HG03039 (cell line): ENCODE measurements around the gene CFAP74.

Source experiments
- ATAC-seq: cut with Tn5 transposase; IDR thresholded peaks from one replicate; pipeline ENCODE4 v1.9.1; 2021; ENCODE audit warnings: mild to moderate bottlenecking, moderate library complexity; ENCODE audit not compliant: unreplicated experiment

CFAP74 gene

DNA sequence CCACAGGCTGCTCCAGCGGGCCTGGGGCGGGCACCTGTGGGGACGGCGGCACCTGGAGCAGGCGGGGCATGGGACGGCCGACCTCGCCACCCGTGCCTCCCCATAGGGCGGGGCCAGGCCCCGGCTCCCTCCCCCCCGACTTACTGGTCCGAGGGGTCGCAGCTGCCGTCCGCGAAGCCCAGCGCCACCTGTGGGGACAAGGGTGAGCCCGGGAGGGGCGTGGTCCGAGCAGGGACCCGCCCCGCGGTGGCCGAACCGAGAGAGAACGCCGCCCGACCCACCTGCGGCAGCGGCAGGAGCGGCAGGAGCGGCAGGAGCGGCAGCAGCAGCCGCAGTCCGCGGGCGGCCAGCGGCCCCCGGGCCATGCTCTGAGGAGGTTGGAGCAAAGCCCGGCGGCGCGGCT is 84.7 kb downstream of the CFAP74 start, which contains the start of gene TMEM52:
TMEM52 (minus strand) TSS at position 379 of the 403 bp plus-strand sequence; CDS start at position 365, 14 bp downstream.
- peak; percentile 16 for ATAC-seq

DNA sequence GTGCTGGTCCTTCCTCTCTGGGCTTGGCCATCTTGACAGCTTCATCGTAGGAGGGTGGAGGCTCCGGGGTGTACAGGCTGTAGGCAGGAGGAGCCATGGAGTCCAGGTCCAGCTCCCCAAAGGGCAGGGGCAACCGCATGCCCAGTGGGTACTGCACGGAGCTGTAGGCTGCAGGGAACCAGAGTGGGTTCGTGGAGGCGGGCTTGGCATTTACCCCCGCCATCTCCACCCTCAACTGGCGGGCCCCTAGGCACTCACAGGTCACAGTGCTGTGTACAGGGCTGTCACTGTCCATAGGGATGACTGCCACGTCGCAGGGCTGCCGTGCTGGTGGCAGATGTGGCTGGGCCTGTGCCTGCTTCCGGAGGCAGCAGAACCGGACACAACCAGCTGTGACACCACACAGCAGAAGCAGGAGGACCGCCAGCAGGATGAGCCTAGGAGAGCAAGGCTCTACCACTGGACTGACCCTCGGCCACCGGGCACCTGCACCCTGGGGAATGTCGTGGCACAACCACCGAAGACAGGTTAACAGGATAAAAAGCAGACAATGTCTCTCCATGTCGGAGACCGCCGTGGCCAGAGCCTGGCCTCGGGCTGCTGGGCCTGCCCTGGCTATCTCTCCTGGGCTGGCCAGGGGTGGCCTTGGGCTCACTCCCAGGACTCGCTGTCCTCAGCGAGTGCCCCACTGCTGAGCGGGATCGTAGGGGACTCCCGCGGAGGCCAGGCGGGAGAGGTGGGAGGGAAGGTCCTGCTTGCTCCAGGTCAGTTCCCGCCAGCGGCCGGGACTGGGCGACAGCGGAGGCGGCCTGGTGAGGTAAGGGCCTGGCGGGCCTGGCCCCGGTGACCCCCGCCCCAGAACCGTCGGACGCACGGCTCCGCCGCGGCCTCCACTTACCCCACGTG is 85.3 kb downstream of the CFAP74 start:
- no peak for ATAC-seq

DNA sequence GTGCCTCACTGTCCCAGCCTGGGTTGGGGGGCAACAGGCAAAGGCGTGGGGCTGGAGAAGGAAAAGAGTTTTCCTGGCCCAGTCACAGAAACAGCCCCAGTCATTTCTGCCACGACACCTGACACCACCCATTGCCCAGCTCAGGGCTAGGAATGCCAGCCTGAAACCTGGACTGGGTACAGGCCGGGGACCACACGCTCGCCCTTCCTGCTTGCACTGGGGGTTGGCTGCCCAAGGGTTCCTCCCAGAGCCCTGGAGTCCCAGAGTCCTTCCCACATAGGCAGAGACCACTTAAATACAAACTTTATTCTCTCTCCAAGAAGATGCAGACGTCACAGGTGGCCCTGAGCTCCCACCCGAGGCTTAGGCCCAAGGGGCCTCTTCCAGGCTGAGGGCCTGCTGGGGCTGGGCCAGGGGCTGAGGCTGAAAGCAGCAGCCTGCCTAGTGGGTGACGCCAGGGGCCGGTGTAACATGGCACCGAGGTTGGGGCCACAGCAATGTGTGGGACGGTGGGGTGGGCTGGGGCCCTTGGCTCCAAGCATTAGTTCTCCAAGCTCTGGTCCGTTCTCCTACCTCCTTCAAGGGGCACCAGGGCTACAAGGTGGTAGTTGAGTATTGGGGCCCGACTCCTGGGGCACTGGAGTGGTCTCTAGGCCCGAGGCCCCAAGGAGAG is 86.1 kb downstream of the CFAP74 start:
- ATAC-seq: no peak

DNA sequence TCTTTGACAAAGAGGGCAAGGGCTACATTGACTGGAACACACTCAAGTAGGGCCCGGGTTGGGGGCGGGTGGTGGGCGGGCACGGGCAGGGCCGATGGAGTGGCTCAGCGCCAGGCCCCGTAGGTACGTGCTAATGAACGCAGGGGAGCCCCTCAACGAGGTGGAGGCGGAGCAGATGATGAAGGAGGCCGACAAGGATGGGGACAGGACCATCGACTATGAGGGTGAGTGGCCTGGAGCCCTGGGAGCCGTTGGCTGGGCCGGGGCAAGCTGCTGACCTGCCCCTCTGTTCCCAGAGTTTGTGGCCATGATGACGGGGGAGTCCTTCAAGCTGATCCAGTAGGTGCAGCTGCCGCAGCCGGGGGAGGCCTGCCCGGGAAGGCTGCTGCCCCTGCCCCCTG is 86.7 kb downstream of the CFAP74 start:
- ATAC-seq: no peak

DNA sequence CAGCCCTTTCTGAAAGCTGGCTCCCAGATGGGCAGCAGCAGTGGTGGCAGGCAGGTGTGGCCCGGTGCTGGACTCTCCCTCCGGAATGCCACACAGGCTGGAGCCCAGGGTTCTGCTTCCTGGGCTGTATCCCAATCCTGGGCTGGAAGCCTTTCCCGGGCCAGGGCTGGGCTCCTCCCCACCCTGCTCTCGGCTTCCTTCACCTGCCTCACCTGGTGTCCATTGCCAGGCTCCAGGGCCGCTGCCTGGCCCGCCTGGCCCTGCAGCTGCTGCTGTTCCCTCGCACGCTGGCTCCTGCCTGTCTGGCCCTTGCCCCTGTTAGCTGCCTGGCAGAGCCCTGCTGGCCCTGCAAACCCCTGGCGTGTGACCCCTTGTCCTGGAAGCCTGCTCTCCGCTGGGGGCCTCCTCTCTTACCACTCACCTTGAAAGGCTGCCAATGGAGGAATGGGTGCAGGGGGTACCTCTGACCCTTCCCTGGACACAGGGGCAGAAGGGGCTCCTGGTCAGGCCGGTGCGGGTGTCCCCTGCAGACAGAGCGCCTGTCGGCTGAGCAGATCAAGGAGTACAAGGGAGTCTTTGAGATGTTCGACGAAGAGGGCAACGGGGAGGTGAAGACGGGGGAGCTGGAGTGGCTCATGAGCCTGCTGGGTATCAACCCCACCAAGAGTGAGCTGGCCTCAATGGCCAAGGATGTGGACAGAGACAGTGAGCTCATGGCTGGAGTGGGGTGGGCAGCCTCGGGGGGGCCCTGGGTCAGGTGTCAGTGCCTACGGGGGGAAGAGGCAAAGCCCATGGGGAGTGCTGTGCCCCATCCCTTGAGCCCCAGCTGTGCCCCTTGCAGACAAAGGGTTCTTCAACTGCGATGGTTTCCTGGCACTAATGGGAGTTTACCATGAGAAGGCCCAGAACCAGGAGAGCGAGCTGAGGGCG is 87.4 kb downstream of the CFAP74 start:
- ATAC-seq: no peak

DNA sequence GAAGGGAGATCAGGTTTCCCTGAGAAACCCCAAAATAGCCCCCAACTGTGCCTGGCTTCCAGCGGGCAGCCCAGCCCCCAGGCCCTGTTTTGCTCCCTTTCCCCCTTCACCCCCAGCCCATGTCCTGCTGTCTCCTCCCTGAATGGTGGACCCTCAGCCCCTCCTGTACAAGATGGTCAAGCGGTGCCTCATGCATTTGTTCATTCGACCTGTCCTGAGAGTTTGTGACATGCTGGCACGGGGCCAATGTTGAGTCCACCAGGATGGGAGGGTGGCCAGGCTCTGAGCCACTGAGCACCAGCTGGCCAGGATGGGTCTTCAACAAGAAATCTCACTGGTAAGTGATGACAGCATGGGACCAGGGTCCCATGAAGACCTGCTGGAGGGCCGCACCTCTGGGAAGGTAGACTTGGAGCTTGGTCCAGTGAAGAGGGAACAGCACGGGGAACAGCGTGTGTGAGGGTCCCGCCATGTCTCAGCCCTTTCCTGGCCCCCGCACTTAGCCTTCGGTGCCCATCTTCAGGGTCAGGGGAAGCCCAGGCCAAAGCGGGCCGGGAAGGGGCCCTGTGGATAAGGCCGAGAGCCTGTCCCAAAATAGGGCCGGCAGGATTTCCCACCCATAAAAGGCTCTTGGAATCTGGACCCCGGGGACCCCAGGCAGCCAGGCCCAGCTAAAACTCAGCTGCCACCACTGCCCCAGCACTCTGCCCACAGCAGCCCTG is 88.5 kb downstream of the CFAP74 start, which contains the start of gene CALML6:
CALML6 (plus strand) TSS at position 290 of the 722 bp plus-strand sequence; CDS start at position 311, 21 bp downstream.
- no peak for ATAC-seq

DNA sequence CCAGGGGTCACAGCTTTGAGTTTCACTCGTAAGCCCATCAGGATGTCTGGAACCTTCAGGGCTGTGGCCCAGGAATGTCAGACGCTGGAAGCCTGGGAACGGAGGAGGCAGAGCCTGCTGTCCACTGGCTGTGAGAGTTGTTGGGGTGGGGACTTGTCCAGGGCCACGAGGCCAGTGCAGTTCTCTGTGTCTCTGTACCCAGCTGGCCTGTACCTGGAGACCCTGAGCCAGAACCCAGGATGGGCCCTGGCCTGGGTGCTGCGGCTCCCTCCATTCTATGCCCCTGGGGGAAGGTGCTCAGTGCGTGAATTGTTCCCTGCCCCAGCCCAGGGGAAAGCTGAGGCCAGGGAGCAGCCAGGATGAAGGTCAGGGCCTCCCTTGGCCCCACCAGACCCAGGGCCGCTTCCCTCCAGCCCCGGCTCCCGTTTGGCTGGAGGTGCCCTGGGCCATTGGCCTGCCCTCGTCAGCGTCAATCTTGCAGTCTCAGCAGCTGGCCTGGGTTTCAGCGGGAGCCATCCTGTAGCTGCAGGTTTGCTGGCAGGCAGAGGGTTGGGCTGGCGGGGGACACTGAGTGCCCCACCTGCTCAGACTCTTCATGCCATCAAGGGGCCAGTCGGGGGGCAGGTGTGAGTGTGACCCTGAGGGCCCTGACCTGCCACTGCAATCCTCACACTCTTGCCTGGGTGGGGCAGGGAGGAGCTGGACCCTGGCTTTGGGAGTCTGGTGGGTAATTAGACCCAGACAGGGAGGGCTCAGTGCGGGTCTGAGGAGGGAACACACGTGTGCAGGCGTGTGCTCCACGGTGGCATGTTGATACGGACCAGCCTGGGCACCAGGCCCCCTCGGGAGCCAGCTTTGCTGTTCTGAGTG is 89.2 kb downstream of the CFAP74 start:
- no peak for ATAC-seq

DNA sequence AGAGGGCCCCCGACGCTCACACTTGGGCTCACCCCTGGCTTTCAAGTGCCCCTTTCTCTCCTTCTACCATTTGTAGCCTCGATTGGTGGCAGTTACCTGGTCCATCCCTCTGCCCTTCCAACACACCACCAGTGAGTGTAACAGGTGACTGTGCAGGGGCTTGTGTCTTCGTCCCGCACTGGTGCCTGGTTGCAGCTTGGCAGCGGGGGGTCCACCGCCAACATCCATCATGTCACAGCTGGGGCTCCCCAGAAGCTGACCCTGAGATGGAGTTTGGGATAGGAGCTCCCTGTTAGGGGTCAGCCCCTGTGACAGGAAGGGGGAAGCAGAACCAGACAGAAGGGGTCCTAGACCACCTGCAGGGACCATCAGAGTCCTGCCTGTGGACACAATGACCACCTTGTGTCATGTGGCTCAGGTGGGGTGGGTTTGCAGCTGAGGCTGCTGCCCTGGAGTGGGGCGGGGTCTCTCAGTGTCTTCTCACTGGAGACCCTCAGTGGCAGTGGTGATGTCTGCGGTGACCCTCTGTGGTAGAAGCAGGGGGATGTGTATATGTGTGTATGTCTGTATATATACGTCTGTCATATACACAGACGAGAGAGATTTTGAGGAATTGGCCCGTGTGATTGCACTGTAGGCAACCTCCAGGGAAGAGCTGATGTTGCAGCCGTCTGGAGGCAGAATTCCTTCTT is 92.1 kb downstream of the CFAP74 start:
- ATAC-seq: no peak

DNA sequence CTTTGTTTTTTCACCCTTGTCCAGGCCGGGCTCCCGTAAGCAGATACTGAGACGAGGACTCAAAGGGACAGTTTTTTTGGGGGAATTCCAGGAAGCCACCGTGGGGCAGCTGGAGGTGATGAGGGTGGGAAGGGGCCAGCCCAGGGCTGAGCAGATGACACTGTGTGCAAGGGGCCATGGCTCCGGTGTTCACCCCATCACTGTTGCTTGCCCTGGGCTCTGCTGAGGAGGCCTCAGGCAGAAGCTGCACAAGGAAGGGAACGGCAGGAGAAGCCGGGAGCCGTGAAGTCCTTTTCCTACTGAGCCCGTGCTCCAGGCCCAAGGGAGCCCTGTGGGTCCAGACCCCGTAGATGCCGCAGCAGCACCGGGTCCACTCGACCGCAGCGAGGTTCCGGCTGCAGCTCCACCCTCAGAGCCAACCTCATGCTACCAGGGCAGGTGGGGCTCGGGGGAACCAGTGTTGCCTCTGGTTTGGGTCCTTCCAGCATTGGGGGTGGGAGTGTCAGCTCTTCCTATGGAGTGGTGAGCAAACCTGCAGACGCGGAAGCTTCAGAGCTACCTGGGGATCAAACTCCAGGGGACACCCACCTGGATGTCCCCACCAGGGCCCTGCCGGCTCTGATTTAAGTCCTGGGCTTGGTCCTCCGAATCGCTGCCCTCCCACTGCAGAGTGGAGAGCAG is 92.8 kb downstream of the CFAP74 start:
- no peak for ATAC-seq

DNA sequence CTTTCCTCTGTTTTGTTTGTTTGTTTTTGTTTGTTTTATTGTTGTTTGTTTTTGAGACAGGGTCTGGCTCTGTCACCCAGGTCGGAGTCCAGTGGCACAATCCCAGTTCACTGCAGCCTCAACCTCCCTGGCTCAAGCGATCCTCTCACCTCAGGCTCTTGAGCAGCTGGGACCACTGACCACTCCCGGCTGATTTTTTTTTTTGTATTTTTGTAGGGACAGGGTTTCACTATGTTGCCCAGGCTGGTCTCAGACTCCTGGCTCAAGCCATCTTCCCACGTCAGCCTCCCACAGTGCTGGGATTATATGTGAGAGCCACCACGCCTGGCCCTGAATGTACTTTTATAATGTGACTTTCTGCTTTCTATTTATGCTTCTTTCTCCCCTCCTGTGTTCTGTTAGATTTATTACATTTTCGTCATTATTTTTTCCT is 93.5 kb downstream of the CFAP74 start:
- no peak for ATAC-seq

DNA sequence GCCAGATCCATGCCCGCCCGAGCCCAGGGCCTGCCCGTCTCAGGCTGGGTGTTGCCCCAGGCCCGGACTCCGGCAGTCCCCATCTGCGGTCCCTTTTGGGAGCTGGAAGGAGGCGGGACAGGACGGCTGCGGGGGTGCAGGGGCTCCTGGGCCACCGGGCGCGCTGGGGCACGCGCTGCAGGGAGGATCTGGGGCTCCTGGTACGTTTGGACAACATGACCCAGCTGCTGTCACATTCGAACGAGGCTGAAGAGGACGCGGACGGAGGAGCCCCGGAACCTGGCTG is 95.1 kb downstream of the CFAP74 start:
- ATAC-seq: peak; percentile 8

DNA sequence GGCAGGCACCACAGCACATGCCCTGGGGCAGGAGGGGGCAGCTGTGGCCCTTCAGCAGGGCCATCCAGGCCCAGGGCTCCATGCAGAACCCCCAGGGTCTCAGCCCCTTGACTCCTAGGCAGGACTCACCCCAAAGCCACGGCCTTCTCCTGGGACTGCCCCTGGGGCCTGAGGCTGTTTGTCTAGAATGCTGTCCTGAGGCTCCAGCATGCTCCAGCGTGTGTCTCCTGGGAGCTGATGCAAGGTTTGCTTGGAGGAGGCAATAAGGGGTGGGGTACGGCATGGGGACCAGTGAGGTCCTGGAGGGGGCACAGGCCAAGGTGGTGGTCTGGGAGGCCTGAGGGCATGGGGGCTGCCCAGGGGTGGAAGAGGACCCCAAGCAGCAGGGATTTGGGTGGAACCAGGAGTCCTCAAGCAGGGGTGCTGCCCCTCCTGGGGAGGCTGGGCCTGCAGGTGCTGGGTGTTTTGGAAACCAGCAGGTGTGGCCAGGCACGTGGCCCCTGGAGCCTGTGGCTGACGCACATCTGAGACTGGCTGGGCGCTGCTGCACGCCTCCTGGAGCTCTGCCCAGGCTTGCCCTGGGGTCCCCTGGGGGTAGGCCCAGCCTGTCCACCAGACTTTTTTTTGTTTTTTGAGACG is 96.4 kb downstream of the CFAP74 start:
- no peak for ATAC-seq

DNA sequence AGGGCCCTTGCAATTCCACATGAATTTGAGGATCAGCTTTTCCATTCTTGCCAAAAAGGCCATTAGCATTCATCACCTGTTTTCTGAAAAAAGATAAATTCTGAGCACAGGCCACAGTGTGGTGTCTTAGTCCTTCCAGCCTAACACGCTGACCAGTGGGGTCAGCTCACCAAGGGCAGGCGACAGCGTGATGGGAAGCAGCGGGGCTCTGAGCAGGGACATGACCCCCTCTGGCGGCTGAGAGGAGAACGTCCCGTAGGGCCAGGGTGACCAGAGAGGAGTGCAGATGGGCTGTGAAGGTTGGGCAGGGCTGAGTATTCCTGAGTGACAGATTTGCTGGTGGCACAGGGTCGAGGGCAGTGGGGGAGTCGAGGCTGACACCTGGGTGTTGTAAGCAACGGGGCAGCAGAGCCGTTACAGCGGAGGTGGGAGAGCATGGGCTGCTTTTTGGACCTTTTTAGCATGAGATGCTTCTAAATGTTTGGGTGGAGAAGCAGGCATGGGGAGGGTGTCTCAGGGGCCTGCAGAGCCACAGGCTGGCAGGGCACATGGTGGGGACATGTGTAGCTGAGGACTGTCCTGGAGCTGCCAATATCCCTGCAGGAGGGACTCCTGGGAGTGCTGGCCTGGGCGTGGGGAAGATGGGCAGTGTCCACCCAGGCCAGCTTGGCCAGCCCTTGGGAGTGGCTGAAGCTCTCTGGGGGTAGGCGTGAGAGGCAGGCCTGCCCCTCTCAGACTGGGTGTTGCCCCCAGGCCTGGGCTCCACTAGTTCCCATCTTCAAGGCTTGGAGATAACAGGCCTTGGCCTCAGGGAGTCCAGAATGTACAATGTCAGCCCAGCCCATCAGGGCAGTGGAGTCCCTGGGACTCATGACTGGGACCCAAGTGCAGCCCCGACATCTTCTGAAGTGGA is 97.1 kb downstream of the CFAP74 start:
- ATAC-seq: no peak

DNA sequence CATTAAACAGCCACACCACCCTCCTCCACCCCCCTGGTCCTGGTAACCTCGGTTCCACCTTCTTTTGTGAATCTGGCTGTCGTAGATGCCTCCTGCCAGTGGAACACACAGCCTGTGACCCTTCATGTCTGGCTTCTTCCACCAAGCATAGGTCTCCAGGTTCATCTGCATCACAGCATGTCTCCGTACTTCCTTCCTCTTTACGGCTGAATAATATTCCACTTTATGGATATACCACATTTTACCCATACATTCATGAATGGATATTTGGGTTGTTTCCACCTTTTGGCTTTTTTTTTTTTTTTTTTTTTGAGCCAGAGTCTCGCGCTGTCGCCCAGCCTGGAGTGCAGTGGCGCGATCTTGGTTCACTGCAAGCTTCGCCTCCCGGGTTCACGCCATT is 100.4 kb downstream of the CFAP74 start:
- no peak for ATAC-seq

DNA sequence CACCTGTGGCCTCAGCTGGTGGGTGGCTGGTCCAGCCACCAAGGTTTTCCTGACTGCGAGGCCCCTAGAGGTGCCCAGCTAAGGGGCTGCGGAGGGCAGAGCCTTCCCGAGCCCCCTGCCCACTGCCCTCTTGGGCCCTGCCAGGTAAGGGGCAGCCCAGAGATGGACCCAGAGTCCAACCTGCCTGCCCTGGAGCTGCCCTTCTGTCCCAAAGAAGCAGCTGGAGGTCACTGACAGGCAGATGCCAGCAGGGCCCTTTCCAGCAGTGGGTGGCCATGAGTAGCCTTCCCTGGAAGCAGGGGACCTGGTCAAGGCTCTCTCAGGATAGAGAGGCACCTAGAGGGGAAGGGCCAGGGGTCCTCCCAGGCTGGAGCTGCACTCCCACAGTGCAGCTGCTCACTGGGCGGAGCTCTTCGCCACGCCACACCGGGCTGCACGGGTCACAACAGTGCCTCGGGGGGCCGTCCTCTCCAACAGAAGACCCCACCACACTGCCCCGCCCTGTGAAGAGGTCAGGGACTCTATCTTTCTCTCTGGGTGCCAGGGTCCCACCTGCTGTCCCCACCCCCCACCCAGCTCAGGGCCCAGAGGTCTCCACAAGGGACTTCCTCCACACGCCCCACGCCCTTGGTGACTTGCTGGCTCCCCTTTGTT is 101.8 kb downstream of the CFAP74 start:
- ATAC-seq: no peak

DNA sequence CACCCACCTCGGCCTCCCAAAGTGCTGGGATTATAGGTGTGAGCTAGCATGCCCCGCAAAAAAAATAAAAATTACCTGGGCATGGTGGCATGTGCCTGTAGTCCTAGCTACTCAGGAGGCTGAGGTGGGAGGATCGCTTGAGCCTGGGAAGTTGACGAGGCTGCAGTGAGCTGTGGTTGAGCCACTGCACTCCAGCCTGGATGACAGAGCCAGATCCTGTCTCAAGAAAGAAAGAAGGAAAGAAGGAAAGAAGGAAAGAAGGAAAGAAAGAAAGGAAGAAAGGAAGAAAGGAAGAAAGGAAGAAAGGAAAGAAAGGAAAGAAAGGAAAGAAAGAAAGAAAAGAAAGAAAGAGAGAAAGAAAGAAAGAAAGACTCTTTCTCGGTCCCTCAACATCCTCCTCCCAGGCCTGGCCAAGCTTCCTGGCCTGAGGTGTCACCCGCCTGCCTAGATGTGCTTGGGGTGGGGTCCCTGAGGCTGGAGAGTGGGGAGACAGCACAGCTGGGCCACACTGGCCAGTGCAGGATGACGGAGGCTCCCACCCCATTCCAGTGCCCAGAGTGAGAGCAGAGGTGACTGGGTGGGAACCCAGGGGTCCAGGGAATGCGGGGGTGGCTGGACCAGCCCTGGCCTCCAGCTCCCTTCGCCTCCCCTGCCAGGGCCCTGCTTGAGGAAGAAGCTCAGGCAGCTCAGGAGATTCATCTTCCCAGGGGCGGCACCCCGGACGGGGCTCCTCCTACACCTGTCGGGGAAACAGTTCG is 102.5 kb downstream of the CFAP74 start:
- ATAC-seq: no peak
